IMR-90 (cell line): ENCODE measurements around the gene MGST2. TPM values are rescaled to one million over a fixed set of nuclear protein-coding genes. Genes with fewer than 3 reads are reported as not detected.

Experiments used
- ATAC-seq: fragments of 200-7000 bp; cut with Tn5 transposase; 2 replicates; pipeline ENCODE4 v1.9.1; 2020; ENCODE audit warnings: low read depth, mild to moderate bottlenecking, moderate library complexity
- BruUV-seq: library from RNA; stranded (reverse); fragments of 400-500 nt; replicated peaks from 2 replicates; lab custom pipeline; 2021; lab: Mats Ljungman, UMichigan
- CTCF ChIA-PET: fragments of 300-600 bp; formaldehyde crosslinking; extraction: SDS; loops from one replicate; lab custom pipeline; 2021; ENCODE audit warnings: antibody characterized with exemption; lab: Yijun Ruan, JAX
- POLR2A ChIA-PET: fragments of 300-600 bp; sonication (Branson Sonifier 250); formaldehyde crosslinking; loops from one replicate; lab custom pipeline; 2022; ENCODE audit warnings: antibody characterized with exemption; ENCODE audit not compliant: unreplicated experiment; lab: Charles Lee
- DNase-seq: peaks from one replicate; pipeline ENCODE4 v3.0.0; 2013
- H2AFZ ChIP-seq: replicated peaks from 2 replicates; pipeline ENCODE3; 2013; ENCODE audit warnings: low read length, mild to moderate bottlenecking; ENCODE audit not compliant: poor library complexity
- H2AK5ac ChIP-seq: 2 replicates; pipeline ENCODE4 v1.6.1; 2013; ENCODE audit warnings: low read depth, low read length, inconsistent platforms
- H2AK9ac ChIP-seq: replicated peaks from 2 replicates; pipeline ENCODE3; 2013; ENCODE audit warnings: mild to moderate bottlenecking, low read depth, low read length, moderate library complexity; ENCODE audit not compliant: poor library complexity
- H2BK120ac ChIP-seq: 2 replicates; pipeline ENCODE4 v1.6.1; 2013; ENCODE audit warnings: low read depth, low read length, inconsistent platforms
- H2BK15ac ChIP-seq: 3 replicates; pipeline ENCODE4 v1.6.1; 2013; ENCODE audit warnings: low read depth, low read length, inconsistent platforms
- H2BK20ac ChIP-seq: 2 replicates; pipeline ENCODE4 v1.6.1; 2013; ENCODE audit warnings: low read depth, mild to moderate bottlenecking, inconsistent platforms, low read length, moderate library complexity
- H2BK5ac ChIP-seq: 2 replicates; pipeline ENCODE4 v1.6.1; 2013; ENCODE audit warnings: mild to moderate bottlenecking, low read depth, low read length, inconsistent platforms; ENCODE audit not compliant: poor library complexity, severe bottlenecking
- H3K14ac ChIP-seq: replicated peaks from 2 replicates; pipeline ENCODE4 v1.6.1; 2013; ENCODE audit warnings: low read depth, low read length, inconsistent platforms
- H3K18ac ChIP-seq: 2 replicates; pipeline ENCODE4 v1.6.1; 2013; ENCODE audit warnings: low read depth, low read length, control low read depth
- H3K23ac ChIP-seq: 2 replicates; pipeline ENCODE4 v1.6.1; 2013; ENCODE audit warnings: low read depth, low read length, inconsistent platforms
- H3K27ac ChIP-seq: 2 replicates; pipeline ENCODE4 v1.5.1; 2013; ENCODE audit warnings: mild to moderate bottlenecking, control low read depth, low read length; ENCODE audit not compliant: insufficient read depth
- H3K27me3 ChIP-seq: 2 replicates; pipeline ENCODE4 v1.6.1; 2013; ENCODE audit warnings: low read length; ENCODE audit not compliant: control insufficient read depth, insufficient read depth
- H3K36me3 ChIP-seq: 2 replicates; pipeline ENCODE4 v1.6.1; 2013; ENCODE audit warnings: low read length, mixed read lengths; ENCODE audit not compliant: control insufficient read depth, insufficient read depth
- H3K4ac ChIP-seq: 2 replicates; pipeline ENCODE4 v1.6.1; 2013; ENCODE audit warnings: low read depth, low read length, inconsistent platforms
- H3K4me1 ChIP-seq: 2 replicates; pipeline ENCODE4 v1.6.1; 2013; ENCODE audit warnings: low read length, mixed read lengths; ENCODE audit not compliant: control insufficient read depth, insufficient read depth
- H3K4me2 ChIP-seq: 2 replicates; pipeline ENCODE4 v1.6.1; 2013; ENCODE audit warnings: low read depth, mild to moderate bottlenecking, control low read depth, low read length, moderate library complexity
- H3K4me3 ChIP-seq: 2 replicates; pipeline ENCODE4 v1.5.1; 2013; ENCODE audit warnings: low read depth, mild to moderate bottlenecking, control low read depth, low read length, moderate library complexity; ENCODE audit not compliant: insufficient read depth
- H3K56ac ChIP-seq: 2 replicates; pipeline ENCODE4 v1.6.1; 2013; ENCODE audit warnings: low read length, inconsistent platforms; ENCODE audit not compliant: insufficient read depth; ENCODE audit errors: extremely low read depth
- H3K79me1 ChIP-seq, 2 experiments: 2 replicates each; pipeline ENCODE4 v1.6.1; 2013; ENCODE audit warnings: low read length in 2 of 2, inconsistent platforms in 1 of 2, low read depth in 1 of 2
- H3K9ac ChIP-seq: 2 replicates; pipeline ENCODE4 v1.6.1; 2013; ENCODE audit warnings: low read depth, low read length, control low read depth
- H3K9me1 ChIP-seq: 2 replicates; pipeline ENCODE4 v1.6.1; 2013; ENCODE audit warnings: low read length, inconsistent platforms; ENCODE audit not compliant: insufficient read depth
- H3K9me3 ChIP-seq: 2 replicates; pipeline ENCODE4 v1.6.1; 2013; ENCODE audit warnings: low read length; ENCODE audit not compliant: control insufficient read depth, insufficient read depth
- H4K20me1 ChIP-seq: 2 replicates; pipeline ENCODE4 v1.6.1; 2013; ENCODE audit warnings: low read length, inconsistent platforms; ENCODE audit not compliant: insufficient read depth
- H4K5ac ChIP-seq: 2 replicates; pipeline ENCODE4 v1.6.1; 2013; ENCODE audit warnings: mild to moderate bottlenecking, low read depth, low read length, control low read depth
- H4K8ac ChIP-seq, 2 experiments: 2 replicates each; pipeline ENCODE4 v1.6.1; 2013; ENCODE audit warnings: low read depth in 2 of 2, low read length in 2 of 2, control low read depth in 1 of 2, inconsistent platforms in 1 of 2
- H4K91ac ChIP-seq: 2 replicates; pipeline ENCODE4 v1.6.1; 2013; ENCODE audit warnings: low read depth, low read length, inconsistent platforms; ENCODE audit not compliant: insufficient read depth
- BHLHE40 ChIP-seq: fragments of 150-350 bp; IDR thresholded peaks from 2 replicates; pipeline ENCODE4 v1.6.1; 2016; ENCODE audit warnings: mild to moderate bottlenecking, low read depth, low read length
- CEBPB ChIP-seq: IDR thresholded peaks from 2 replicates; pipeline ENCODE4 v1.6.1; 2012; ENCODE audit warnings: low read depth, low read length, improper control_type of control experiment
- CHD1 ChIP-seq: IDR thresholded peaks from 2 replicates; pipeline ENCODE4 v1.6.1; 2012; ENCODE audit warnings: low read depth, low read length, improper control_type of control experiment
- FOS ChIP-seq: fragments of 150-350 bp; IDR thresholded peaks from 2 replicates; pipeline ENCODE4 v1.6.1; 2016; ENCODE audit warnings: low read depth, low read length
- MAFK ChIP-seq: IDR thresholded peaks from 2 replicates; pipeline ENCODE4 v1.6.1; 2012; ENCODE audit warnings: low read depth, low read length, improper control_type of control experiment
- MAZ ChIP-seq: IDR thresholded peaks from 2 replicates; pipeline ENCODE4 v1.6.1; 2012; ENCODE audit warnings: low read depth, mild to moderate bottlenecking, low read length, improper control_type of control experiment, moderate library complexity, borderline replicate concordance
- MXI1 ChIP-seq: IDR thresholded peaks from 2 replicates; pipeline ENCODE4 v1.6.1; 2012; ENCODE audit warnings: low read depth, mild to moderate bottlenecking, low read length, moderate library complexity, borderline replicate concordance
- NFE2L2 ChIP-seq: fragments of 150-350 bp; IDR thresholded peaks from 2 replicates; pipeline ENCODE4 v1.6.1; 2016; ENCODE audit warnings: low read depth, mild to moderate bottlenecking, low read length
- POLR2A ChIP-seq: IDR thresholded peaks from 2 replicates; pipeline ENCODE4 v1.6.1; 2012; ENCODE audit warnings: mild to moderate bottlenecking, low read depth, low read length
- RAD21 ChIP-seq: IDR thresholded peaks from 2 replicates; pipeline ENCODE4 v1.6.1; 2012; ENCODE audit warnings: low read length, improper control_type of control experiment
- RCOR1 ChIP-seq: IDR thresholded peaks from 2 replicates; pipeline ENCODE4 v1.6.1; 2012; ENCODE audit warnings: mild to moderate bottlenecking, low read length, improper control_type of control experiment; ENCODE audit not compliant: insufficient replicate concordance
- RFX5 ChIP-seq: IDR thresholded peaks from 2 replicates; pipeline ENCODE4 v1.8.0; 2012; ENCODE audit warnings: low read depth, mild to moderate bottlenecking, low read length, moderate library complexity
- SMC3 ChIP-seq: fragments of 150-350 bp; IDR thresholded peaks from 2 replicates; pipeline ENCODE4 v1.6.1; 2016; ENCODE audit warnings: low read depth, mild to moderate bottlenecking, antibody characterized with exemption, low read length, moderate library complexity
- WGBS, 2 experiments: methylation state at CpG; one replicate each; pipeline versions ENCODE4 v1.1.5 to v1.1.7; 2013; ENCODE audit warnings: missing lambda C conversion rate in 2 of 2; ENCODE audit not compliant: insufficient read length in 1 of 2; ENCODE audit errors: extremely low coverage in 2 of 2; 5-methylcytosine and 5-hydroxymethylcytosine counted together
- dilution Hi-C: fragments of 300-500 bp; cut with HindIII; formaldehyde crosslinking; loops from one replicate; pipeline ENCODE4 v1.14.3; 2018; ENCODE audit warnings: low sequenced_read_pairs; ENCODE audit not compliant: unreplicated experiment
- in situ Hi-C: fragments of 300-500 bp; cut with MboI; formaldehyde crosslinking; loops from 3 replicates; pipeline ENCODE4 v1.14.3; 2019; ENCODE audit warnings: low sequenced_read_pairs, inconsistent platforms, mixed read lengths
- intact Hi-C: fragments of 100-400 bp; cut with micrococcal nuclease; formaldehyde crosslinking; loops from 2 replicates; pipeline ENCODE4 v1.10.0; 2022
- polyA plus RNA-seq, 3 experiments: library from polyadenylated mRNA; depleted of rRNA; stranded (reverse); fragments of >200 nt; gene quantifications; 2 replicates each; pipeline ENCODE4 v1.2.3, GENCODE V29; 2012; ENCODE audit warnings: low replicate concordance in 1 of 3
- total RNA-seq: library from RNA; depleted of rRNA; stranded (reverse); fragments of >200 nt; gene quantifications from 2 replicates; pipeline ENCODE4 v1.2.3, GENCODE V29; 2012
- TF ChIP-seq, protein P1 (sequence below): fragments of 150-350 bp; IDR thresholded peaks from 2 replicates; pipeline ENCODE4 v1.6.1; 2017; ENCODE audit warnings: mild to moderate bottlenecking, antibody characterized with exemption, low read length, low read depth
- TF ChIP-seq, protein P2 (sequence below): conservative IDR thresholded peaks from 2 replicates; pipeline ENCODE4 v1.5.1; 2012; ENCODE audit warnings: mild to moderate bottlenecking, low read depth, low read length, improper control_type of control experiment
- TF ChIP-seq, protein P3 (sequence below): fragments of 150-350 bp; IDR thresholded peaks from 2 replicates; pipeline ENCODE4 v1.6.1; 2016; ENCODE audit warnings: low read depth, mild to moderate bottlenecking, low read length, moderate library complexity, borderline replicate concordance

MGST2 gene
- total and polyA plus RNA-seq, 2 of the 4 experiments (the other 2 are of a cell fraction): 4.8 to 10.5 TPM

DNA sequence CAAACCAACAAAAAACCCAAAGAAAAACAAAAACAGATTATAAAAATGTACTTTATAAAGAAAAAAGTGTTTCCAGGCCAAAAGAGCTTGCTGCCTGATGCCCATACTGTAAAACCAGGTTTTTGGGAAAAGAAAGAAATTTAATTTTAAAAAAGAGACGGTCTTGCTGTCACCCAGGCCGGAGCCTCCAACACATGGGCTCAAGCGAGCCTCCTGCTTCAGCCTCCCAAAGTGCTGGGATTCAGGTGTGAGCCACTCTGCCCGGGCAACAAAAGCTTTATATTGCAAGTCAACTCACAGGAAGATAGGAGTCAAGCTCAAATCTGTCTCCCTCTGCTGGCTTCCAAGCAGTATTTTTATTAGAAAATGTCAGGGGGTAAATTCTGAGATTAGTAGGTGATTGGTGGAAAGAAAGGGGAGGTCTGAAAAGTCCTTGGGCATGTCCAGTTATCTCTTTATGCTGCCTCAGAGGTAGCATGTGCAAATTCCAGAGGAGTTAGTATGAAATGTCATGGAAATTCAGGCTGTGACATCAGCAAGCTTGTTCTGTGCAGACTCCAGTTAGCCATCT lies 39.4 kb downstream of the MGST2 start:
- Histone ChIP-seq H3K36me3 (peaks cover 2% of the 10 kb centered on the region), H2BK120ac (no peak overlapping the region), H3K14ac (no peak overlapping the region), H4K20me1 (no peaks in the 10 kb centered on the region), H3K27me3 (no peaks in the 10 kb centered on the region), H2AK9ac (no peak overlapping the region), H3K56ac (no peak overlapping the region), H4K8ac (no peak overlapping the region), H3K4ac (no peak overlapping the region), H3K27ac (no peak overlapping the region), H3K18ac (no peak overlapping the region), H4K91ac (no peak overlapping the region), H3K4me1 (no peaks in the 10 kb centered on the region), H3K23ac (no peak overlapping the region), H4K5ac (no peak overlapping the region), H2BK15ac (no peak overlapping the region), H2BK5ac (no peak overlapping the region), H3K4me2 (no peak overlapping the region), H3K9ac (no peak overlapping the region), H3K79me1 (no peaks in the 10 kb centered on the region), H3K9me1 (no peaks in the 10 kb centered on the region), H3K4me3 (no peak overlapping the region), H3K9me3 (no peaks in the 10 kb centered on the region), H2AFZ (no peak overlapping the region), H2AK5ac (no peak overlapping the region), H2BK20ac (no peak overlapping the region)
- in situ Hi-C loops (no loop called here), intact Hi-C loops (no loop called here), dilution Hi-C loops (no loop called here)
- BruUV-seq: no TSS peak
- WGBS, 2 experiments: 100% methylated on average over 1 of the region's 4 CpGs; no CpG with 5 or more reads in 1 of the 2 experiments
- ChIA-PET CTCF (interaction anchor here (1.2 kb wide), 1 partner anchor 39 kb away, joined by 3 read pairs; no protein-coding TSS in a partner anchor), POLR2A (no interaction called here)
- no peak for ATAC-seq
- TF ChIP-seq MXI1: no peak
- TF ChIP-seq MAFK: no peak
- no peak for TF ChIP-seq RCOR1
- TF ChIP-seq RAD21: no peak
- no peak for TF ChIP-seq CHD1
- TF ChIP-seq, protein P1, sequence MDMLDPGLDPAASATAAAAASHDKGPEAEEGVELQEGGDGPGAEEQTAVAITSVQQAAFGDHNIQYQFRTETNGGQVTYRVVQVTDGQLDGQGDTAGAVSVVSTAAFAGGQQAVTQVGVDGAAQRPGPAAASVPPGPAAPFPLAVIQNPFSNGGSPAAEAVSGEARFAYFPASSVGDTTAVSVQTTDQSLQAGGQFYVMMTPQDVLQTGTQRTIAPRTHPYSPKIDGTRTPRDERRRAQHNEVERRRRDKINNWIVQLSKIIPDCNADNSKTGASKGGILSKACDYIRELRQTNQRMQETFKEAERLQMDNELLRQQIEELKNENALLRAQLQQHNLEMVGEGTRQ: no peak
- no peak for TF ChIP-seq CEBPB
- no peak for TF ChIP-seq BHLHE40
- TF ChIP-seq, protein P2, sequence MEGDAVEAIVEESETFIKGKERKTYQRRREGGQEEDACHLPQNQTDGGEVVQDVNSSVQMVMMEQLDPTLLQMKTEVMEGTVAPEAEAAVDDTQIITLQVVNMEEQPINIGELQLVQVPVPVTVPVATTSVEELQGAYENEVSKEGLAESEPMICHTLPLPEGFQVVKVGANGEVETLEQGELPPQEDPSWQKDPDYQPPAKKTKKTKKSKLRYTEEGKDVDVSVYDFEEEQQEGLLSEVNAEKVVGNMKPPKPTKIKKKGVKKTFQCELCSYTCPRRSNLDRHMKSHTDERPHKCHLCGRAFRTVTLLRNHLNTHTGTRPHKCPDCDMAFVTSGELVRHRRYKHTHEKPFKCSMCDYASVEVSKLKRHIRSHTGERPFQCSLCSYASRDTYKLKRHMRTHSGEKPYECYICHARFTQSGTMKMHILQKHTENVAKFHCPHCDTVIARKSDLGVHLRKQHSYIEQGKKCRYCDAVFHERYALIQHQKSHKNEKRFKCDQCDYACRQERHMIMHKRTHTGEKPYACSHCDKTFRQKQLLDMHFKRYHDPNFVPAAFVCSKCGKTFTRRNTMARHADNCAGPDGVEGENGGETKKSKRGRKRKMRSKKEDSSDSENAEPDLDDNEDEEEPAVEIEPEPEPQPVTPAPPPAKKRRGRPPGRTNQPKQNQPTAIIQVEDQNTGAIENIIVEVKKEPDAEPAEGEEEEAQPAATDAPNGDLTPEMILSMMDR: no peak
- TF ChIP-seq MAZ: no peak
- no peak for TF ChIP-seq NFE2L2
- TF ChIP-seq, protein P3, sequence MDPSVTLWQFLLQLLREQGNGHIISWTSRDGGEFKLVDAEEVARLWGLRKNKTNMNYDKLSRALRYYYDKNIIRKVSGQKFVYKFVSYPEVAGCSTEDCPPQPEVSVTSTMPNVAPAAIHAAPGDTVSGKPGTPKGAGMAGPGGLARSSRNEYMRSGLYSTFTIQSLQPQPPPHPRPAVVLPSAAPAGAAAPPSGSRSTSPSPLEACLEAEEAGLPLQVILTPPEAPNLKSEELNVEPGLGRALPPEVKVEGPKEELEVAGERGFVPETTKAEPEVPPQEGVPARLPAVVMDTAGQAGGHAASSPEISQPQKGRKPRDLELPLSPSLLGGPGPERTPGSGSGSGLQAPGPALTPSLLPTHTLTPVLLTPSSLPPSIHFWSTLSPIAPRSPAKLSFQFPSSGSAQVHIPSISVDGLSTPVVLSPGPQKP: no peak
- no peak for TF ChIP-seq SMC3
- no peak for TF ChIP-seq RFX5
- TF ChIP-seq POLR2A: no peak
- no peak for TF ChIP-seq FOS
- peak; percentile 42 for DNase-seq
